Caco-2 (cell line): ENCODE measurements around the gene PPFIA3. TPM values are rescaled to one million over a fixed set of nuclear protein-coding genes. Genes with fewer than 3 reads are reported as not detected.

ENCODE experiments used
- BruUV-seq: library from RNA; stranded (reverse); fragments of 400-500 nt; replicated peaks from 2 replicates; lab custom pipeline; 2021; lab: Mats Ljungman, UMichigan
- CTCF ChIA-PET: fragments of 300-600 bp; sonication (Branson Sonifier 250); formaldehyde crosslinking; loops from one replicate; lab custom pipeline; 2022; ENCODE audit warnings: antibody characterized with exemption; lab: Charles Lee
- POLR2A ChIA-PET: fragments of 300-600 bp; sonication (Branson Sonifier 250); formaldehyde crosslinking; loops from one replicate; lab custom pipeline; 2022; ENCODE audit warnings: antibody characterized with exemption; lab: Charles Lee
- DNase-seq, 2 experiments: peaks; one replicate each; pipeline versions ENCODE4 v3.0.0 to v3.0.0-alpha.2; 2020 to 2022
- H3K27me3 ChIP-seq: replicated peaks from 2 replicates; pipeline ENCODE4 v1.6.0; 2011; ENCODE audit warnings: low read length; ENCODE audit not compliant: control insufficient read depth, insufficient read depth
- H3K36me3 ChIP-seq: 2 replicates; pipeline ENCODE4 v1.5.1; 2011; ENCODE audit warnings: low read length; ENCODE audit not compliant: control insufficient read depth, insufficient read depth
- H3K4me1 ChIP-seq: fragments of 250-450 bp; sonication (Bioruptor Pico); 2 replicates; pipeline ENCODE4 v1.5.1; 2020; ENCODE audit warnings: mild to moderate bottlenecking
- H3K4me3 ChIP-seq: 2 replicates; pipeline ENCODE4 v1.5.1; 2011; ENCODE audit warnings: low read depth, mild to moderate bottlenecking, control low read depth, low read length
- H3K9me3 ChIP-seq: fragments of 250-450 bp; sonication (Bioruptor Pico); 2 replicates; pipeline ENCODE4 v1.5.1; 2020; ENCODE audit warnings: mild to moderate bottlenecking, moderate library complexity
- H3K27ac Mint-ChIP-seq: one replicate; pipeline ENCODE4 v1.8.0; 2022; ENCODE audit warnings: mixed read lengths; ENCODE audit not compliant: unreplicated experiment
- H3K27me3 Mint-ChIP-seq: one replicate; pipeline ENCODE4 v1.8.0; 2022; ENCODE audit warnings: mixed read lengths; ENCODE audit not compliant: insufficient read depth, unreplicated experiment
- H3K36me3 Mint-ChIP-seq: one replicate; pipeline ENCODE4 v1.8.0; 2022; ENCODE audit warnings: mild to moderate bottlenecking, mixed read lengths; ENCODE audit not compliant: insufficient read depth, unreplicated experiment
- H3K4me1 Mint-ChIP-seq: one replicate; pipeline ENCODE4 v1.8.0; 2022; ENCODE audit warnings: low read depth, mixed read lengths; ENCODE audit not compliant: unreplicated experiment
- H3K4me3 Mint-ChIP-seq: one replicate; pipeline ENCODE4 v1.8.0; 2022; ENCODE audit warnings: mild to moderate bottlenecking, moderate library complexity, mixed read lengths; ENCODE audit not compliant: unreplicated experiment
- H3K9me3 Mint-ChIP-seq: one replicate; pipeline ENCODE4 v1.8.0; 2022; ENCODE audit warnings: mixed read lengths; ENCODE audit not compliant: unreplicated experiment
- CTCF ChIP-seq, 2 experiments: fragments of 200-600 bp in 1 of 2; IDR thresholded peaks; 1 replicate in 1 of 2; 2 replicates in 1 of 2; pipeline versions ENCODE4 v1.5.1 to v1.8.0; 2011 to 2022; ENCODE audit warnings: antibody characterized with exemption in 1 of 2, control low read depth in 1 of 2, inconsistent platforms in 1 of 2, low read depth in 1 of 2, low read length in 1 of 2, mild to moderate bottlenecking in 1 of 2, moderate library complexity in 1 of 2; ENCODE audit not compliant: insufficient read depth in 1 of 2, severe bottlenecking in 1 of 2, unreplicated experiment in 1 of 2
- intact Hi-C: fragments of 100-400 bp; cut with micrococcal nuclease; formaldehyde crosslinking; loops from one replicate; pipeline ENCODE4 v1.10.0; 2022; ENCODE audit not compliant: unreplicated experiment
- total RNA-seq: library from RNA; stranded (reverse); gene quantifications from 2 replicates; pipeline ENCODE4 v1.2.3, GENCODE V29; 2022

Gene PPFIA3
- total RNA-seq, 1 experiment from 2014 or later = 11.8 TPM

GRCh38 chr19:49136771-49137171 lies 17.4 kb downstream of the PPFIA3 start:
- no peak overlapping the region for H3K27ac Mint-ChIP-seq
- intact Hi-C loops = no loop called here
- CTCF ChIA-PET = interaction anchor here (1.4 kb wide), 1 partner anchor 23 kb away, joined by 3 read pairs; no protein-coding TSS in a partner anchor

GRCh38 chr19:49140951-49141350 lies 21.6 kb downstream of the PPFIA3 start:
- peaks cover 1% of the 10 kb centered on the region; the same call in 1 of the 2 replicates for H3K36me3 ChIP-seq
- ChIA-PET CTCF (no interaction called here), POLR2A (no interaction called here)
- no peaks in the 10 kb centered on the region for H3K9me3 Mint-ChIP-seq
- peaks cover 5% of the 10 kb centered on the region for H3K4me1 Mint-ChIP-seq
- H3K36me3 Mint-ChIP-seq = peaks cover 12% of the 10 kb centered on the region
- H3K4me1 ChIP-seq = no peaks in the 10 kb centered on the region
- no peaks in the 10 kb centered on the region for H3K27me3 Mint-ChIP-seq
- H3K9me3 ChIP-seq = no peaks in the 10 kb centered on the region
- H3K27ac Mint-ChIP-seq = no peak overlapping the region
- no peaks in the 10 kb centered on the region for H3K27me3 ChIP-seq
- intact Hi-C loops = no loop called here
- BruUV-seq = no TSS peak
- no peak for DNase-seq
- peak overlapping the region; percentile 1 for H3K4me3 Mint-ChIP-seq
- TF ChIP-seq CTCF (IDR thresholded peaks at IDR 0.05; ENCODE audit: insufficient read depth in 1 of 2, low read depth in 1 of 2, low read length in 1 of 2, severe bottlenecking in 1 of 2, unreplicated experiment in 1 of 2) = no peak
- H3K4me3 ChIP-seq = no peak overlapping the region

More at GRCh38 chr19:49136771-49137171, 17.4 kb downstream of the PPFIA3 start:
- Mint-ChIP-seq H3K36me3 (peaks cover 21% of the 10 kb centered on the region), H3K4me1 (no peaks in the 10 kb centered on the region), H3K9me3 (no peaks in the 10 kb centered on the region), H3K4me3 (no peak overlapping the region), H3K27me3 (no peaks in the 10 kb centered on the region)
- TF ChIP-seq CTCF (IDR thresholded peaks at IDR 0.05; ENCODE audit: insufficient read depth in 1 of 2, low read depth in 1 of 2, low read length in 1 of 2, severe bottlenecking in 1 of 2, unreplicated experiment in 1 of 2) = no peak
- H3K9me3 ChIP-seq = 0 out of 2 replicates have a peak, but pooled peaks cover 4% of the 10 kb centered on the region
- no peaks in the 10 kb centered on the region for H3K27me3 ChIP-seq
- BruUV-seq = no TSS peak
- H3K4me3 ChIP-seq = no peak overlapping the region
- H3K4me1 ChIP-seq = no peaks in the 10 kb centered on the region
- H3K36me3 ChIP-seq = no peaks in the 10 kb centered on the region; the same call in 1 of the 2 replicates
- DNase-seq = no peak
- POLR2A ChIA-PET = no interaction called here

GRCh38 chr19:49141352-49141751 lies 22.0 kb downstream of the PPFIA3 start:
- peaks cover 13% of the 10 kb centered on the region for H3K36me3 Mint-ChIP-seq
- no peak for TF ChIP-seq CTCF (IDR thresholded peaks at IDR 0.05; ENCODE audit: insufficient read depth in 1 of 2, low read depth in 1 of 2, low read length in 1 of 2, severe bottlenecking in 1 of 2, unreplicated experiment in 1 of 2)
- no peak overlapping the region for H3K27ac Mint-ChIP-seq
- no peaks in the 10 kb centered on the region for H3K9me3 Mint-ChIP-seq
- H3K4me3 Mint-ChIP-seq = peak overlapping the region; percentile 1
- H3K27me3 Mint-ChIP-seq = no peaks in the 10 kb centered on the region
- Histone ChIP-seq H3K4me1 (no peaks in the 10 kb centered on the region), H3K9me3 (no peaks in the 10 kb centered on the region), H3K36me3 (peaks cover 1% of the 10 kb centered on the region; the same call in 1 of the 2 replicates), H3K27me3 (no peaks in the 10 kb centered on the region), H3K4me3 (no peak overlapping the region)
- CTCF ChIA-PET = no interaction called here
- POLR2A ChIA-PET = no interaction called here
- BruUV-seq = no TSS peak
- no peak for DNase-seq
- H3K4me1 Mint-ChIP-seq = peaks cover 7% of the 10 kb centered on the region
- intact Hi-C loops = no loop called here
